ENCODE results near the gene PRDM16. TPM values are rescaled to one million over a fixed set of nuclear protein-coding genes. Genes with fewer than 3 reads are reported as not detected.

Gene PRDM16
- total RNA-seq, 1 donor from 2014 or later = 84.2 TPM

GRCh38 chr1:3472906-3473305 lies 403.9 kb downstream of the PRDM16 start:
- Histone ChIP-seq H3K27ac (no peak overlapping the region), H3K4me1 (no peaks in the 10 kb centered on the region), H3K27me3 (peaks cover 9% of the 10 kb centered on the region), H3K4me3 (no peak overlapping the region), H3K9me3 (no peaks in the 10 kb centered on the region), H3K36me3 (no peaks in the 10 kb centered on the region)
- DNase-seq (ENCODE audit: low spot score in 2 of 2) = no peak
- TF ChIP-seq CTCF (IDR thresholded peaks at IDR 0.05) = no peak
- intact Hi-C loops (cut with DNase I) = no loop called here

- no peaks in the 10 kb centered on the region for H3K36me3 ChIP-seq
- intact Hi-C loops (cut with DNase I) = no loop called here
- H3K4me1 ChIP-seq = no peaks in the 10 kb centered on the region
- H3K27ac ChIP-seq = no peak overlapping the region
- DNase-seq (ENCODE audit: low spot score in 2 of 2) = no peak
- H3K9me3 ChIP-seq = no peaks in the 10 kb centered on the region
- peaks cover 9% of the 10 kb centered on the region for H3K27me3 ChIP-seq
- no peak overlapping the region for H3K4me3 ChIP-seq
- TF ChIP-seq CTCF (IDR thresholded peaks at IDR 0.05) = no peak
Observed at GRCh38 chr1:3473381-3473844, 404.4 kb downstream of the PRDM16 start.

GRCh38 chr1:3474016-3474415 lies 405.0 kb downstream of the PRDM16 start:
- H3K4me1 ChIP-seq = no peaks in the 10 kb centered on the region
- TF ChIP-seq CTCF (IDR thresholded peaks at IDR 0.05) = no peak
- intact Hi-C loops (cut with DNase I) = no loop called here
- no peaks in the 10 kb centered on the region for H3K9me3 ChIP-seq
- no peak overlapping the region for H3K4me3 ChIP-seq
- H3K27me3 ChIP-seq = peaks cover 9% of the 10 kb centered on the region
- no peak overlapping the region for H3K27ac ChIP-seq
- no peak for DNase-seq (ENCODE audit: low spot score in 2 of 2)
- H3K36me3 ChIP-seq = no peaks in the 10 kb centered on the region

GRCh38 chr1:3474421-3474820 lies 405.4 kb downstream of the PRDM16 start:
- intact Hi-C loops (cut with DNase I) = no loop called here
- H3K9me3 ChIP-seq = no peaks in the 10 kb centered on the region
- no peak overlapping the region for H3K4me3 ChIP-seq
- no peak overlapping the region for H3K27ac ChIP-seq
- TF ChIP-seq CTCF (IDR thresholded peaks at IDR 0.05) = no peak
- H3K27me3 ChIP-seq = peaks cover 9% of the 10 kb centered on the region
- no peaks in the 10 kb centered on the region for H3K4me1 ChIP-seq
- DNase-seq (ENCODE audit: low spot score in 2 of 2) = no peak
- no peaks in the 10 kb centered on the region for H3K36me3 ChIP-seq

GRCh38 chr1:3475839-3476573 lies 407.0 kb downstream of the PRDM16 start:
- Histone ChIP-seq H3K27ac (no peak overlapping the region), H3K9me3 (no peaks in the 10 kb centered on the region), H3K4me3 (no peak overlapping the region), H3K36me3 (no peaks in the 10 kb centered on the region), H3K27me3 (peaks cover 9% of the 10 kb centered on the region), H3K4me1 (no peaks in the 10 kb centered on the region)
- intact Hi-C loops (cut with DNase I) = no loop called here
- TF ChIP-seq CTCF (IDR thresholded peaks at IDR 0.05) = no peak
- no peak for DNase-seq (ENCODE audit: low spot score in 2 of 2)

Data from ascending aorta (tissue), 2 donors.